COLO829 (cell line): ENCODE data around the gene KRTAP5-9.
A peak's percentile ranks its signal among the peaks of the same experiment; 100 is the strongest.
"Not testable (repeated sequence)": the region's sequence is repeated elsewhere in the genome, so short reads cannot be mapped to it uniquely, and the experiment has no call there.

Experiments used
- DNase-seq: peaks from one replicate; pipeline ENCODE4 v3.0.0; 2012; ENCODE audit warnings: low spot score

KRTAP5-9 gene

DNA sequence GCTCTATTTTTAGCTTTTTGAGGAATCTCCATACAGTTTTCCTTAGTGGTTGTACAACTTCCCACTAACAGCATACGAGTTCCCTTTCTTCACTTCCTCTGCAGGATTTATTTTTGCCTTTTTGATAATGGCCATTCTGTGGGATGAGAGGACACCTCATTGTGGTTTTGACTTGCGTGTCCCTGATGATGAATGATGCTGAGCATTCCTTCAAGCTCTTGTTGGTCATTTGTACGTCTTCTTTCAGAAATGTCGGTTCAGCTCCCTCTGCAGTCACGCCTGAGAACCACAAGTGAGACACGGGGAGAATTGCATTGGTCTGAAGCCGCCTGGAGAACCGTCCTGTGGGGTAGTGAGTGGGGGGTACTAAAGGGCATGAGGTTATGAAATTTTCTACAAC lies 15.2 kb downstream of the KRTAP5-9 start:
- DNase-seq = peak; percentile 30

GRCh38 chr11:71564430-71564829 lies 16.2 kb downstream of the KRTAP5-9 start:
- no peak for DNase-seq

- DNase-seq = no peak
These were observed 17.0 kb downstream of the KRTAP5-9 start, which contains the start of gene KRTAP5-10 for GRCh38 chr11:71565263-71565662. Gene KRTAP5-10 (plus strand): TSS chr11:71565563. CDS start chr11:71565588, 25 bp downstream.

- DNase-seq = no peak
These were observed 17.9 kb downstream of the KRTAP5-9 start for GRCh38 chr11:71566081-71566620.

DNA sequence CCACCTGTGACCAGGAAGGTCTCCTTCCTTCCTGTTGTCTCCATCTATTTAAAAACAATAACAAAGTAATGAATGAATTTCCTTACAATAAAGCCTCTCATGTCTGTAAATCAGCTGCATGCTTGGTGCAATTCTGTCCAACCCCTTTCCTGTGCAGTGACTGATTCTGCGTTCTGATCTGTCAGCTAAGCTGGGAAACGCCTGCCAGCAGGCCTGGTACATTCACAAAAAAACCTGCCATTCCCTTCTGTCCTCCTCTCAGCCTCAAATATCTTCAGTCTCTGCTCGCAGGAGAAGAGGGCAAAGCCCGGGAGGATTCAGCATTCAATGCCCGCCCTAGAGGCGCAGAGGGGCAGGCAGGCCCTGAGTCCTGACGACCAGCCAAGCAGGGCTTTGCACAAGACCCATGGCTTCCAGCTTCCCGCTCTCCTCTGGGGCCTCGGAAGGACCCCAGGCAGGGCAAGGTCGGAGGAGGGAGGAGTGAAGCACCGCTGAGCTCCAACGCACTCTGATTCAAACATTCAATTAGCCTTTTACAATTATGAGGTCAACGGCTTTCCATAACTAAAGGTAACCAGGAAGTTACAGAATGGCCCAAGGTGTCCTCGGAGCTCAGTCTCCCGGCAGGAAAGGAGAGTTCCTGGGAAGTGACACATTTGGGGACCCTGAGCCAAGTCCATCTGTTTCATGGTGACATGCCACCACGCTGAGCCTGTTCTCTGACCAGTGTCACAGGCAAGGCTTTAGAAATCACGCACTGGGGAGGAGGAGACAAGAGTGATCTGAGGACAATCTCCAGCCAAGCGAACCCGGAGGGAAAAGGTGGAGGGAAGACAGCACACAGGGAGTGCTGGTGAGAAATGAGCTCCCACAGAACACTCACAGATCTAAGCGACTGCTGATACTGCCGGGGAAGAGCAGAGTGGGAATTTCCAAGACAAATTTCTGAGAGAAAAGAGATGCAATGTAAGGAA lies 18.7 kb downstream of the KRTAP5-9 start:
- not testable (repeated sequence) for DNase-seq

DNA sequence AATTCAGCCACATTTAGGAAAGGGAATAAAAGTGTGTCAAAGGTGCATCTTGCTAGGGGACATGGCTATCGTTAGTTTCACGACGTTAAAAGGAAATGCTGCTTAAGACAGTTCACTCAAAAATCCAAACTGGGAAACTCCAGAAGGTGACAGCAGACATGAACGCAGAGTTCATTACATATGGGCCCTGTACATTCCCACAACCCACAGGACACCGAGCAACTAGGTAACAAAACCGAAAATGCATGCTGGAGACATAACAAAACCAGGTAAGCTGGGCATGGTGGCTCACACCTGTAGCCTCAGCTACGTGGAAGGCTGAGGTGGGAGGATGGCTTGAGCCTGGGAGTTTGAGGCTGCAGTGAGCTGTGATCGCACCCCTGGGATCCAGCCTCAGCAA lies 19.4 kb downstream of the KRTAP5-9 start:
- not testable (repeated sequence) for DNase-seq

GRCh38 chr11:71568704-71569349 lies 20.6 kb downstream of the KRTAP5-9 start:
- DNase-seq = no peak

GRCh38 chr11:71571101-71571850 lies 23.1 kb downstream of the KRTAP5-9 start:
- not testable (repeated sequence) for DNase-seq

DNA sequence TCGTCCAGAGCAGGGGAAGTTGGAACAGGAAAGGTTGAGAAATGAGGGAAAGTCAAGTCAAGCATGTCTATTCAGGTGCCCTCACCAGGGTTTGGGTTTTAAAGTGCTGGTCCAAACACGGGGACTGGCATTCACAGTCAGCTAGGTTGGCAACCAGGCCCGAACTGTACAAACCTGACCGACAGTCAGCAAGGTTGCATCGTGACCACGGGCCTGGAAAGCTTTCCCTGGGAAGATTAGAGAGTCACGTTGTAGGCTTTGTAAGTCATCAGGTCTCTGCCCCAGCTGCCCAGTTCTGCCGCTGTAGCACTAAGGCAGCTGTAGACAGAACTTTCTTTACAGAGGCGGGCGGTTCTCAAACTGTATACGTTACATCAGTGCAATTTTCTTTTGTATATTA lies 24.6 kb downstream of the KRTAP5-9 start:
- DNase-seq = no peak

GRCh38 chr11:71574418-71574817 lies 26.2 kb downstream of the KRTAP5-9 start:
- no peak for DNase-seq

GRCh38 chr11:71575723-71576424 lies 27.7 kb downstream of the KRTAP5-9 start:
- DNase-seq = no peak

DNA sequence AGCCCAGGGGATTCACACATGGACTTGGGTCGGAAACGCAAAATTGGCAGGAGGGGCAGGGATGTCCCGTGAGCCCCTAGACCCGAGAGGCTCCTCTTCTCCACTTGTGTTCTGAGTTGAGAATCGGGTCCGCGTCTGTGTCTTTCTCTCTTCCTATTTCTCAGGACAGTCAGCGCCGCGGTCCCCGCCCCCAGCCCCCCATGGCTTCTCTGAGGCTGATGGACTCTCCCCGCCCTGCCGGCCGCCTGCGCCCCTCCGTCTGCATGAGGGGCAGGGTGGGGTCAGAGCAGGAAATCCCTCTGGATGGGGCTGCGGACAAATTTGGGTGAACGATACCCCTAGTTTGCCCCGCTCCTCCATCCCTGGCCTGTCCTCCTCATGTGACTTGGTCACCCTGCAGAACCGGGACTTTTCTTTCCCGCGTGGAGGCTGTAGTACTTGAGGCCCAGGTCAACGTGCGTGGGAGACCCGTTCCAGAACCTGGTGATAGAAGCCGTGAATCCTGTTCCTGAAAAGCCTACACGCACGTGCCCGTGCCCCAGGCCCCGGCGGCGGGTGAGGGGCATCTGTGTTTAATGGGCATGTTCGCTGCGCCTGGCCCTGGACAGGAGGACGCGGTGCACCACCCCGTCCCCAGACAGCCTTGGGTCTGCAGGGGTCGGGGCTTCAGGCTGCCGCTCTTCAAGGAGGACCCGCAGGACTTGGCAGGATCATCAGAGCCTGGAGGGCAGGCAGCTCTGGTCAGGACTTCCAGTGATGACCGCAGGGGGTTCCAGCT lies 28.7 kb downstream of the KRTAP5-9 start:
- DNase-seq = not testable (repeated sequence)

DNA sequence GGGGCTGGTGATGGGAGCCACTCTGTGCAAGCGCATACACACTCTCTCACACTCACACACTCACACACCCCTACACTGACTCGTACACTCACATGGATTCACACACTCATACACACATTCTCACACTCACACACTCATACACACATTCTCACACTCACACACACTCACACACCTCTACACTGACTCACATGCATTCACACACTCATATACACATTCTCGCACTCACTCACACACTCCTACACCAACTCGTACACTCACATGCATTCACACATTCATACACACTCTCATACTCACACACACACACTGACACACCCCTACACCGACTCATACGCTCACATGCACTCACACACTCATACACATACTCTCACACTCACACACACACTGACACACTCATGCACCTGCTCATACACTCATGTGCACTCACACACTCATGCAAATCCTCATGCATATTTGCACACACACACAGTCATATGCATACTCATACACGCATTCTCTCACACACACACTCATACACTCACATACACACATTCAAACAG lies 29.3 kb downstream of the KRTAP5-9 start:
- no peak for DNase-seq

GRCh38 chr11:71579513-71579912 lies 31.3 kb downstream of the KRTAP5-9 start:
- DNase-seq = not testable (repeated sequence)

DNA sequence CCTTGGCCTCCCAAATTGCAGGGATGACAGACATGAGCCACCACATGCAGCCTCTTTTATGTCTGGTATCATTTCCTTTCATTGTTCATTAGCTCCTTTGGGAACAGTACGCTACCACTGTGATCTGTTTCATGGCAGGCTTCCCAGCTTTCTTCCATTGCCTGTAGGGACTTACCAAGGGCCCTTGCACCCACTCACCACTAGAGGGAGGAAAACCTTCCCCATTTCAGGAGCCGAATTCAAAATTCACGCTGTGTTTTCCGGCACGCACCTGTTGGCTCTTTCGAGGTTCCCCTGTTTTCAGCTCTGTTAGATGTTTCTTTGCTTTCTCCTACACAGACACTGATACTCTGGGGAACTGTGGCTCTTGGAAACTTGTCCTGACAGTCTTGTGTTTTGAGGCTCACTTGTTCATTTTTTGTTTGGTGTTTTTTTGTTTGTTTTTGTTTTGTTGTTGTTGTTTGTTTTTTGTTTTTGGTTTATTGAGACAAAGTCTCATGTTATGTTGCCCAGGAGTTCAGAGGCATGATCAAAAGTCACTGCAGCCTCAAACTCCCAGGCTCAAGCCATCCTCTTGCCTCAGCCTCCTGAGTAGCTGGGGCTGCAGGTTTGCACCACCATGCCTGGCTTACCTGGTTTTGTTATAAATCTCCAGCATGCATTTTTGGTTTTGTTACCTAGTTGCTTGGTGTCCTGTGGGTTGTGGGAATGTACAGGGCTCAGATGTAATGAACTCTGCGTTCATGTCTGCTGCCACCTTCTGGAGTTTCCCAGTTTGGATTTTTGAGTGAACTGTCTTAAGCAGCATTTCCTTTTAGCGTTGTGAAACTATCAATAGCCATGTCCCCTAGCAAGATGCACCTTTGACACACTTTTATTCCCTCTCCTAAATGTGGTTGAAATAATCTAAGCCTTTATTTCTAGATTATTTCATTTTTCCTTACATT lies 32.1 kb downstream of the KRTAP5-9 start:
- DNase-seq = peak; percentile 61

GRCh38 chr11:71581826-71582225 lies 33.6 kb downstream of the KRTAP5-9 start:
- DNase-seq = no peak

DNA sequence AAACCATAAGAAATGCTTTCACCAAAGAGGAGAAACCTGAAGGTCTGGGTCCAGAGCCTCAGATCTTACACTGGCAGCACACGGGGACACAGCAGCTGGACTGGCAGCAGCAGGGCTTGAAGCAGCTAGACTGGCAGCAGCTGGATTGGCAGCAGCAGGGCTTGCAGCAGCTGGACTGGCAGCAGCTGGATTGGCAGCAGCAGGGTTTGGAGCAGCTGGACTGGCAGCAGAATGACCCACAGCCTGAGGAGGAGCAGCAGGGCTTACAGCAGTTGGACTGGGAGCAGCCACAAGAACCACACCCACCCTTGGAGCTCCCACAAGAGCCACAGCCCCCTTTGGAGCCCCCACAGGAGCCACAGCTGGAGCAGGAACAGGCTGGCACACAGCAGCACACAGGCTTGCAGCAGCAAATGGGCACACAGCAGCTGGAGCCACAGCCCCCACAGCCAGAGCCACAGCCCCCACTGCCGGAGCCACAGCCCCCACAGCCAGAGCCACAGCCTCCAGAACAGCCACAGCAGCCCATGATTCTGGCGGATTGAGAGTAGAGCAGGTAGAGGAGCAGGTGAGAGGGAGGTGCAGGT lies 34.2 kb downstream of the KRTAP5-9 start, which contains the start of gene KRTAP5-11:
Gene KRTAP5-11, minus strand, starts transcription at position 567 of the 587 bp plus-strand sequence. Its CDS starts 38 bp downstream, at position 529.
- no peak for DNase-seq

DNA sequence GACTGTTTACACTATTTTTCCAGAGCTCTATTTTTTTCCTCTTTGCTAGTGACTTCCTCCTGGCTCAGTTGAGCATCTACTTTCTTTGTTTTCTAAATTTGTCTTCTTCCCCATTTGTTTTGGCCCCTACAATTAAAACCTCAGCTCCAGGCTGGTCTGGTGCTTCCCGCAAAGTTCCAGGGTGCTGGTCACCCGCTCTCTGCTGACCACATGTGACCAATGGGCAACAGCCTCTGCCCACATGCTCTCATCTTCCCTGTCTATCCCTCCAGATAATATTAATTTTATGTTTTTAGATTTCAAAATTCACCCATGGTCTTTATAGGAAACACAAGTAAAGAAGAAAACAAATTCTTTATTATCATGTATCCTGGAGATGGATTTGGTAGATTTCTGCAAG lies 34.7 kb downstream of the KRTAP5-9 start:
- not testable (repeated sequence) for DNase-seq

GRCh38 chr11:71585673-71586072 lies 37.5 kb downstream of the KRTAP5-9 start:
- not testable (repeated sequence) for DNase-seq
